Measurements from ENCODE around the gene TBC1D1. TPM values are rescaled to one million over a fixed set of nuclear protein-coding genes. Genes with fewer than 3 reads are reported as not detected.

The TBC1D1 gene
- polyA plus RNA-seq, 1 donor from 2014 or later: 23.2 TPM

GRCh38 chr4:38174801-38175200, 283.9 kb downstream of the TBC1D1 start:
- no peak for TF ChIP-seq TAF1 (IDR thresholded peaks at IDR 0.05; ENCODE audit: low read depth)
- no peak for TF ChIP-seq CTCF (IDR thresholded peaks at IDR 0.05; ENCODE audit: poor library complexity, severe bottlenecking)
- no peak for TF ChIP-seq EP300 (conservative IDR thresholded peaks at IDR 0.05; ENCODE audit: poor library complexity, severe bottlenecking)
- TF ChIP-seq REST (IDR thresholded peaks at IDR 0.05; ENCODE audit: borderline replicate concordance): no peak
- TF ChIP-seq RAD21 (conservative IDR thresholded peaks at IDR 0.05): no peak
- TF ChIP-seq POLR2AphosphoS5 (IDR thresholded peaks at IDR 0.05): no peak
- TF ChIP-seq EZH2 (IDR thresholded peaks at IDR 0.05; ENCODE audit: borderline replicate concordance, insufficient read depth, low read length, poor library complexity, severe bottlenecking): no peak
- no peak for TF ChIP-seq SMC3 (conservative IDR thresholded peaks at IDR 0.05; ENCODE audit: poor library complexity)
- no peak for TF ChIP-seq MXI1 (conservative IDR thresholded peaks at IDR 0.05; ENCODE audit: poor library complexity, severe bottlenecking)
- H2AFZ ChIP-seq (ENCODE audit: low read depth, low read length): no peak overlapping the region

GRCh38 chr4:38176165-38176564, 285.3 kb downstream of the TBC1D1 start:
- Histone ChIP-seq H3K9ac (ENCODE audit: low read length) (no peak overlapping the region), H3F3A (ENCODE audit: insufficient read depth, low read length, poor library complexity, severe bottlenecking) (no peaks in the 10 kb centered on the region), H3K4me3 (ENCODE audit: low read length) (no peak overlapping the region), H3K36me3 (ENCODE audit: insufficient read depth, low read length) (no peaks in the 10 kb centered on the region), H3K79me2 (replicated peaks; ENCODE audit: insufficient read depth, low read length) (no peaks in the 10 kb centered on the region), H3K4me2 (ENCODE audit: low read length) (no peak overlapping the region), H3K9me2 (ENCODE audit: insufficient read depth, low read length) (no peaks in the 10 kb centered on the region), H3K9me3 (ENCODE audit: low read length) (no peaks in the 10 kb centered on the region), H4K20me1 (ENCODE audit: insufficient read depth) (no peaks in the 10 kb centered on the region), H2AFZ (ENCODE audit: low read depth, low read length) (no peak overlapping the region), H3K27me3 (ENCODE audit: insufficient read depth, low read depth, low read length) (no peaks in the 10 kb centered on the region), H3K27ac (ENCODE audit: low read length) (no peak overlapping the region)
- TF ChIP-seq CTCF (IDR thresholded peaks at IDR 0.05; ENCODE audit: poor library complexity, severe bottlenecking) (no peak), POLR2AphosphoS5 (IDR thresholded peaks at IDR 0.05) (no peak), EZH2 (IDR thresholded peaks at IDR 0.05; ENCODE audit: borderline replicate concordance, insufficient read depth, low read length, poor library complexity, severe bottlenecking) (no peak), TAF1 (IDR thresholded peaks at IDR 0.05; ENCODE audit: low read depth) (no peak), MXI1 (conservative IDR thresholded peaks at IDR 0.05; ENCODE audit: poor library complexity, severe bottlenecking) (no peak), REST (IDR thresholded peaks at IDR 0.05; ENCODE audit: borderline replicate concordance) (no peak)

More at GRCh38 chr4:38174801-38175200, 283.9 kb downstream of the TBC1D1 start:
- no peaks in the 10 kb centered on the region for H3K36me3 ChIP-seq (ENCODE audit: insufficient read depth, low read length)
- no peaks in the 10 kb centered on the region for H3K27me3 ChIP-seq (ENCODE audit: insufficient read depth, low read depth, low read length)
- H3K79me2 ChIP-seq (replicated peaks; ENCODE audit: insufficient read depth, low read length): no peaks in the 10 kb centered on the region
- H3K9ac ChIP-seq (ENCODE audit: low read length): no peak overlapping the region
- H3K4me3 ChIP-seq (ENCODE audit: low read length): no peak overlapping the region
- H3K9me2 ChIP-seq (ENCODE audit: insufficient read depth, low read length): no peaks in the 10 kb centered on the region
- no peak overlapping the region for H3K27ac ChIP-seq (ENCODE audit: low read length)
- H4K20me1 ChIP-seq (ENCODE audit: insufficient read depth): no peaks in the 10 kb centered on the region
- no peak overlapping the region for H3K4me2 ChIP-seq (ENCODE audit: low read length)
- no peaks in the 10 kb centered on the region for H3F3A ChIP-seq (ENCODE audit: insufficient read depth, low read length, poor library complexity, severe bottlenecking)
- no peaks in the 10 kb centered on the region for H3K9me3 ChIP-seq (ENCODE audit: low read length)

All from neural cell (in vitro differentiated cells).